Esophagus squamous epithelium (tissue), 4 donors: ENCODE measurements around the gene WDR38.

Experiments used
- POLR2A ChIP-seq, 4 donors: fragments of 450-650 bp; IDR thresholded peaks; one replicate each; pipeline ENCODE4 v1.6.1; 2017; ENCODE audit warnings: antibody characterized with exemption in 4 of 4, mild to moderate bottlenecking in 4 of 4, moderate library complexity in 3 of 4
- TF ChIP-seq, protein P1 (sequence below), 6 experiments: fragments of 450-650 bp in 4 of 6; fragments of 200-600 bp in 2 of 6; sonication (generic) in 2 of 6; IDR thresholded peaks; one replicate each; pipeline ENCODE4 v1.5.1; 2016 to 2019; ENCODE audit warnings: antibody characterized with exemption in 6 of 6, mild to moderate bottlenecking in 4 of 6, moderate library complexity in 4 of 6

DNA sequence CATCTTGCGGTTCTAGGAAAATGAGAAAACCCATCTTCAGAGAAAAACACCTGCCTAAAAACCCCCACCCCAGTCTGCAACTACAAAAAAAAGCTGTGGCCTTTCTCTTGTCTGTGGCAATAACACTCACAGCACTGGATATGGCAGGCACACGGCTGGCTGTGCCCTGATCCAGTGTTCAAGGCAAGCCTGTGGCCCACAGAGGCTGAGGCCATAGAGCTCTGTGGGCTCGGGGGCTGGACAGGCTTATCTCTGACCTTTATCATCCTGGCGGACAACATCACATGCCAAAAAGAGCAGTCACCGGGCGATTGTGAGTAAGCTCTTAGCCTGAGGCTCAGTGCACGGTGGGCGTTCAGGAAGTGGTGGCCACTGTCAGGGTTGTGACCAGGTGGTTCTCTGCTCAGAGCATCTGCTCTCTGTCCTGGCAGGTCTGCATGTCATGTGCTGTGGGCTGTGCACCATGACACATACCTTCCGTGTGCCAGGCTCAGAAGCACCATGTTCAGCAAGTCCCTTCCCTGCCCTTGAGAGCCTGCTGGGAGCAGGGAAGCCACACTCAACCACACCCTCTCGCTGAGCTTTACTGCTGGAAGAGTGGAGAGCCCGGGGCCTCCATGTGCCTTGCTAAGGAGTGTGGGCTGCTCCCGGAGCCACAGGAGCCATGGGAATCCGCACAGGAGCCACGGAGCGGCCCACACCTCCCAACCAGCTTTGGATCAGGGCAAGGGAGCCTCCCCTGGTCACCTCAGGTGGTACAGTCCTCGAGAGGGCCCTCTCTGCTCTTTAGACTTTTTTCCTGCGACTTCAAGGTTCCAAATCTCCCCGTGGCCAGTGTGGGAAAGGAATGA, 34.6 kb upstream of the WDR38 start:
- TF ChIP-seq, protein P1, sequence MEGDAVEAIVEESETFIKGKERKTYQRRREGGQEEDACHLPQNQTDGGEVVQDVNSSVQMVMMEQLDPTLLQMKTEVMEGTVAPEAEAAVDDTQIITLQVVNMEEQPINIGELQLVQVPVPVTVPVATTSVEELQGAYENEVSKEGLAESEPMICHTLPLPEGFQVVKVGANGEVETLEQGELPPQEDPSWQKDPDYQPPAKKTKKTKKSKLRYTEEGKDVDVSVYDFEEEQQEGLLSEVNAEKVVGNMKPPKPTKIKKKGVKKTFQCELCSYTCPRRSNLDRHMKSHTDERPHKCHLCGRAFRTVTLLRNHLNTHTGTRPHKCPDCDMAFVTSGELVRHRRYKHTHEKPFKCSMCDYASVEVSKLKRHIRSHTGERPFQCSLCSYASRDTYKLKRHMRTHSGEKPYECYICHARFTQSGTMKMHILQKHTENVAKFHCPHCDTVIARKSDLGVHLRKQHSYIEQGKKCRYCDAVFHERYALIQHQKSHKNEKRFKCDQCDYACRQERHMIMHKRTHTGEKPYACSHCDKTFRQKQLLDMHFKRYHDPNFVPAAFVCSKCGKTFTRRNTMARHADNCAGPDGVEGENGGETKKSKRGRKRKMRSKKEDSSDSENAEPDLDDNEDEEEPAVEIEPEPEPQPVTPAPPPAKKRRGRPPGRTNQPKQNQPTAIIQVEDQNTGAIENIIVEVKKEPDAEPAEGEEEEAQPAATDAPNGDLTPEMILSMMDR (IDR thresholded peaks at IDR 0.05), result no peak
- peak in 1 of 4 donors; percentile 16 for TF ChIP-seq POLR2A (IDR thresholded peaks at IDR 0.05)
